AG04449 (cell line): ENCODE results near the gene CUL5.

Experiments used
- CTCF ChIA-PET: fragments of 350-600 bp; formaldehyde crosslinking; extraction: SDS; loops from one replicate; lab custom pipeline; 2021; ENCODE audit warnings: antibody characterized with exemption; lab: Yijun Ruan, JAX
- POLR2A ChIA-PET: fragments of 400-600, 350-600 bp; formaldehyde crosslinking; extraction: SDS; loops from one replicate; lab custom pipeline; 2020; ENCODE audit warnings: antibody characterized with exemption, inconsistent platforms; lab: Yijun Ruan, JAX
- DNase-seq: peaks from one replicate; pipeline ENCODE4 v3.0.0-alpha.2; 2010; ENCODE audit warnings: low read depth, low spot score
- H3K4me3 ChIP-seq: 2 replicates; pipeline ENCODE4 v1.5.1; 2011; ENCODE audit warnings: low read depth, mild to moderate bottlenecking, control low read depth, low read length
- CTCF ChIP-seq: IDR thresholded peaks from one replicate; pipeline ENCODE4 v1.5.1; 2011; ENCODE audit warnings: mild to moderate bottlenecking, moderate library complexity, low read length, control low read depth, inconsistent platforms; ENCODE audit not compliant: insufficient read depth; ENCODE audit errors: missing control alignments

CUL5 gene

GRCh38 chr11:108012139-108012725 lies 3.5 kb downstream of the CUL5 start:
- CTCF ChIA-PET, result no interaction called here

GRCh38 chr11:108016647-108017046 lies 7.9 kb downstream of the CUL5 start:
- H3K4me3 ChIP-seq, result no peak overlapping the region
- no peak for DNase-seq
- POLR2A ChIA-PET, result no interaction called here
- no peak for TF ChIP-seq CTCF
- CTCF ChIA-PET, result no interaction called here

More at GRCh38 chr11:108012139-108012725, 3.5 kb downstream of the CUL5 start:
- no peak overlapping the region for H3K4me3 ChIP-seq
- TF ChIP-seq CTCF, result no peak
- POLR2A ChIA-PET, result no interaction called here
- no peak for DNase-seq

GRCh38 chr11:108018708-108019107 lies 10.0 kb downstream of the CUL5 start:
- TF ChIP-seq CTCF, result no peak
- CTCF ChIA-PET, result interaction anchor here (0.7 to 2.2 kb wide), 3 partner anchors 10 to 26 kb away, joined by 3 to 11 read pairs (median 3); partner anchors contain the start of gene CUL5
- H3K4me3 ChIP-seq, result no peak overlapping the region
- DNase-seq, result no peak
- POLR2A ChIA-PET, result interaction anchor here (0.6 kb wide), 1 partner anchor 13 kb away, joined by 4 read pairs; no protein-coding TSS in a partner anchor

- CTCF ChIA-PET, result interaction anchor here (1.0 to 1.4 kb wide), 2 partner anchors 11 to 13 kb away, joined by 3 to 8 read pairs; partner anchors contain the start of gene CUL5
- no peak for DNase-seq
- POLR2A ChIA-PET, result interaction anchor here (1.0 kb wide), 1 partner anchor 11 kb away, joined by 6 read pairs; the partner anchor contains the start of gene CUL5
- TF ChIP-seq CTCF, result no peak
- H3K4me3 ChIP-seq, result no peak overlapping the region
These were observed 11.3 kb downstream of the CUL5 start for GRCh38 chr11:108019870-108020540.

- no peak overlapping the region for H3K4me3 ChIP-seq
- no peak for DNase-seq
- CTCF ChIA-PET, result interaction anchor here (0.8 to 2.1 kb wide), 3 partner anchors 12 to 17 kb away, joined by 3 to 10 read pairs (median 3); partner anchors contain the start of gene CUL5
- TF ChIP-seq CTCF, result no peak
- POLR2A ChIA-PET, result no interaction called here
These were observed 16.8 kb downstream of the CUL5 start for GRCh38 chr11:108025387-108026080.
